ENCODE results near the gene ERI2. TPM values are rescaled to one million over a fixed set of nuclear protein-coding genes. Genes with fewer than 3 reads are reported as not detected.

ERI2 gene
- total and polyA plus RNA-seq, 2 of the 13 experiments (the other 11 are each of a cell fraction or from before 2014, with no cell fraction given), result 17.4 to 41.3 TPM

- CTCF ChIA-PET (ENCODE audit: low intra/inter-chr PET ratio, low total read pairs), result no interaction called here
- no TSS peak for BruUV-seq (replicated peaks)
- Histone ChIP-seq H2AFZ (ENCODE audit: low read length) (no peak overlapping the region), H3K36me3 (replicated peaks in 1 of 2; ENCODE audit: control insufficient read depth in 1 of 2, insufficient read depth in 2 of 2, low read length in 2 of 2) (peaks cover 6 to 40% of the 10 kb centered on the region in 2 experiments), H3K4me1 (ENCODE audit: insufficient read depth, low read length) (no peaks in the 10 kb centered on the region), H3K27me3 (ENCODE audit: control insufficient read depth in 1 of 2, insufficient read depth in 2 of 2, low read length in 2 of 2) (no peaks in the 10 kb centered on the region), H3K79me2 (ENCODE audit: insufficient read depth, low read length) (no peaks in the 10 kb centered on the region), H4K20me1 (ENCODE audit: insufficient read depth, low read length) (no peaks in the 10 kb centered on the region), H3K4me2 (ENCODE audit: low read depth, low read length) (no peak overlapping the region), H3K4me3 (replicated peaks in 1 of 3; ENCODE audit: insufficient read depth in 1 of 3, low read depth in 2 of 3, low read length in 3 of 3) (no peak overlapping the region), H3K27ac (ENCODE audit: extremely low read length, insufficient read depth, low read length) (no peak overlapping the region), H3K9ac (ENCODE audit: insufficient read depth, low read depth, low read length) (no peak overlapping the region), H3K9me3 (ENCODE audit: low read length) (no peaks in the 10 kb centered on the region)
- POLR2A ChIA-PET, result no interaction called here
- intact Hi-C loops (cut with micrococcal nuclease; ENCODE audit: unreplicated experiment) (no loop called here), in situ Hi-C loops (cut with HindIII; ENCODE audit: extremely low pct_ligation_motif_present, low pct_unique_long_range_greater_than_20kb) (no loop called here)
- 94% methylated on average over 3 of the region's 3 CpGs for WGBS (ENCODE audit: low lambda C conversion rate)
- no peak for FAIRE-seq
- DNase-seq (ENCODE audit: low spot score), result no peak
- no peak for ATAC-seq
- TF ChIP-seq ADNP (CRISPR knock-in tag; IDR thresholded peaks at IDR 0.05) (no peak), ZNF7 (CRISPR knock-in tag; IDR thresholded peaks at IDR 0.05) (0 out of 2 replicates have a peak, but pooled peaks have one; percentile 22)
These were observed 16.5 kb upstream of the ERI2 start for GRCh38 chr16:20822521-20823325.

GRCh38 chr16:20821682-20822081 lies 15.4 kb upstream of the ERI2 start:
- WGBS (ENCODE audit: low lambda C conversion rate), result 92% methylated on average over 4 of the region's 4 CpGs
- intact Hi-C loops (cut with micrococcal nuclease; ENCODE audit: unreplicated experiment), result no loop called here

More at GRCh38 chr16:20821682-20822081, 15.4 kb upstream of the ERI2 start:
- no peak overlapping the region for H2AFZ ChIP-seq (ENCODE audit: low read length)
- POLR2A ChIA-PET, result no interaction called here
- TF ChIP-seq ZNF350 (CRISPR knock-in tag; IDR thresholded peaks at IDR 0.05; ENCODE audit: borderline replicate concordance, low read depth) (no peak), NRL (CRISPR knock-in tag; IDR thresholded peaks at IDR 0.05; ENCODE audit: borderline replicate concordance) (no peak), ZBTB7B (CRISPR knock-in tag; IDR thresholded peaks at IDR 0.05) (no peak), ZSCAN9 (CRISPR knock-in tag; IDR thresholded peaks at IDR 0.05; ENCODE audit: borderline replicate concordance) (no peak), POGZ (CRISPR knock-in tag; IDR thresholded peaks at IDR 0.05) (no peak), ZNF674 (CRISPR knock-in tag; IDR thresholded peaks at IDR 0.05; ENCODE audit: low read depth) (no peak), RARG (CRISPR knock-in tag; IDR thresholded peaks at IDR 0.05; ENCODE audit: low read depth) (no peak), ZSCAN30 (CRISPR knock-in tag; IDR thresholded peaks at IDR 0.05) (no peak), SETDB1 (CRISPR knock-in tag; IDR thresholded peaks at IDR 0.05; ENCODE audit: borderline replicate concordance) (no peak), REXO4 (CRISPR knock-in tag; IDR thresholded peaks at IDR 0.05; ENCODE audit: borderline replicate concordance) (no peak), POLR2AphosphoS5 (IDR thresholded peaks at IDR 0.05; ENCODE audit: low read depth, low read length) (no peak), SMAD1 (CRISPR knock-in tag; IDR thresholded peaks at IDR 0.05; ENCODE audit: borderline replicate concordance, low read depth) (no peak)
- H3K27me3 ChIP-seq (ENCODE audit: control insufficient read depth in 1 of 2, insufficient read depth in 2 of 2, low read length in 2 of 2), result no peaks in the 10 kb centered on the region
- H3K4me1 ChIP-seq (ENCODE audit: insufficient read depth, low read length), result no peaks in the 10 kb centered on the region
- no TSS peak for BruUV-seq (replicated peaks)
- H3K4me3 ChIP-seq (replicated peaks in 1 of 3; ENCODE audit: insufficient read depth in 1 of 3, low read depth in 2 of 3, low read length in 3 of 3), result no peak overlapping the region
- H3K79me2 ChIP-seq (ENCODE audit: insufficient read depth, low read length), result no peaks in the 10 kb centered on the region
- no peaks in the 10 kb centered on the region for H3K9me3 ChIP-seq (ENCODE audit: low read length)
- in situ Hi-C loops (cut with HindIII; ENCODE audit: extremely low pct_ligation_motif_present, low pct_unique_long_range_greater_than_20kb), result no loop called here
- DNase-seq (ENCODE audit: low spot score) (no peak), ATAC-seq (no peak), FAIRE-seq (no peak)
- no peaks in the 10 kb centered on the region for H4K20me1 ChIP-seq (ENCODE audit: insufficient read depth, low read length)
- no peak overlapping the region for H3K27ac ChIP-seq (ENCODE audit: extremely low read length, insufficient read depth, low read length)
- H3K36me3 ChIP-seq (replicated peaks in 1 of 2; ENCODE audit: control insufficient read depth in 1 of 2, insufficient read depth in 2 of 2, low read length in 2 of 2), result peaks cover 6 to 33% of the 10 kb centered on the region in 2 experiments; a peak in 4 of 5 replicates
- CTCF ChIA-PET (ENCODE audit: low intra/inter-chr PET ratio, low total read pairs), result no interaction called here
- no peak overlapping the region for H3K9ac ChIP-seq (ENCODE audit: insufficient read depth, low read depth, low read length)
- H3K4me2 ChIP-seq (ENCODE audit: low read depth, low read length), result no peak overlapping the region

All from HepG2 (cell line).